Colon (tissue), 2 donors: ENCODE data around the gene TRPC4AP.

Experiments used
- FAIRE-seq: peaks from 2 replicates; lab custom pipeline; 2012; peaks lifted over from hg19 to GRCh38; lab: Jason Lieb, UNC
- donor health status: control.
- donor health status: control.

TRPC4AP gene

DNA sequence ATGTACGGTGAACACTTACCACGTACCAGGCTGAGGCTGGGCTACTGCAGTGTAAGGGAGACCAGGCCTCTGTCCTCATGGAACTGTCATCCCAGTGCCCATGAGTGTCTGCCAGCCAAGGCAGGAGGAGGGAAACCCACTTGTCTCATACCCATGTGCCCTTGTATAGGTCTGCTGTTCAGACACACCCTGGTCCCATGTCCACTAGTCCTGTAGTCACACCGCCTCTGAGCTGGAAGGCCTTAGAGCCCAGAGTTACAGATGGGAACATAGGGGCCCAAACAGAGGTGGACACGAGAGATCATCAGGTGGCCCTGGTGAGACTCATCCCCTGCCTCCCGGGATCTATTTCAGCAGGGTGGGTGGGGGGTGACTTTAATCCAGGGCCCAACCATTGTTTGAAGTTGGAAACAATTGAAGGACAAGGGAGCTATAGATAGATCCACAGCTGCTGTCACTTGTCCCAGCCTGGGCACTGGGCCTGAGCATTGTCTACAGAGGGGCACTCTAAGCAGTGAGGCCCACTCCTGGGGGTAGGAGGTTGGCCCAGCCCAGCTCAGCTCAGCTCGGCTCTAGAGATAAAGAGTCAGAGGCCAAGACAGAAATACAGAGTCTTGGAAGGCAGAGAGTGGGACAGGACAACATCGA lies 122.3 kb downstream of the TRPC4AP start:
- no peak for FAIRE-seq

- FAIRE-seq: no peak
Observed at GRCh38 chr20:34968042-34968775, 124.4 kb downstream of the TRPC4AP start.

DNA sequence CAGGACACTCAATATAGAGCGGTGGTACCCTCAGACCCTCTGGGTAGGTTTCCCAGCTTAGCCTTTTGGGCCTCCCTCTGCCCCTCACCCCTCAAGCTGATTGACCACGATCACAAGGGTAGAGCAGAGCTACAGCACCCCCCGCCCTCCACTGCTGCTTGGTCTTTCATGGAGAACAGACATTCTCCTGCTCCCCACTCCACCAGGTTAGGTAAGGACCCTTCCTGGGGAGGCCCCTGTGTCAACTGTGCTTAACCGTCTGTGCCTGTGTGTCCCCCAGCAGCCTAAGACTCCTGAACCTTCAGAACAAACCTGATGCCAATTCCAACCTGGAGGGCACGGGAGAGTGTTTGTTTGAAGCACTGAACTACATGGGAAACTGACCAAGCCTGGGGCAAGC lies 125.2 kb downstream of the TRPC4AP start:
- no peak for FAIRE-seq

DNA sequence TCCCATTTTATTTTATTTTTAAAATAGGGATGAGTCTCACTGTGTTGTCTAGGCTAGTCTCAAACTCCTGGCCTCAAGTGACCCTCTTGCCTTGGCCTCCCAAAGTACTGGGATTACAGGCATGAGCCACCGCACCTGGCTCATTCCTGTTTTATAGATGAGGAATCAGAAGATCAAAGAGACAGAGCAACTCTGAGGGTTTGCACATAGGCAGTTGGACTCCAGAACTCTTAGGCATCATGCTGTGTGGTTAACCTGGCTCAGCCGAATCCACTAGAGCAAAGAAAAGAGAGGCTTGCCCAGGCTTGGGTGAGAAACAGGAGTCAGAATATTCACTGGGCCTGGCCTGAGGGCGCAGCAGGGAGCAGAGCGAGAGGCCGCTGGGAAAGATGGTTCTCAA lies 127.6 kb downstream of the TRPC4AP start:
- no peak for FAIRE-seq

DNA sequence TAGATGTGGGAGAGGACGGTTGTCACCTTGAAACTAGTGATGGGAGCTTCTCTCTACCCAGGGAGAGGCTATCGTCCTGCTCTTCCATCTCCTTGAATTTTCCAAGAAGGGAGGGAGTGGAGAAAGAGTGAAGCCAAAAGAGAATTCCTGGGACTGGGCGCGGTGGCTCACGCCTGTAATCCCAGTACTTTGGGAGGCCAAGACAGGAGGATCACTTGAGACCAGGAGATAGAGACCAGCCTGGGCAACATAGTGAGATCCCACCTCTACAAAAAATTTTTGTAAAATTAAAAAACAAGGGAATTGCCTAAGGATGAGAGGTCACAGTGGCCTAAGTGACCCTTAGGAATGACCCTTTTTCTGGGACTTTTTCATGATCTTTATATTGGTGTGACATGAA lies 128.1 kb downstream of the TRPC4AP start:
- no peak for FAIRE-seq

DNA sequence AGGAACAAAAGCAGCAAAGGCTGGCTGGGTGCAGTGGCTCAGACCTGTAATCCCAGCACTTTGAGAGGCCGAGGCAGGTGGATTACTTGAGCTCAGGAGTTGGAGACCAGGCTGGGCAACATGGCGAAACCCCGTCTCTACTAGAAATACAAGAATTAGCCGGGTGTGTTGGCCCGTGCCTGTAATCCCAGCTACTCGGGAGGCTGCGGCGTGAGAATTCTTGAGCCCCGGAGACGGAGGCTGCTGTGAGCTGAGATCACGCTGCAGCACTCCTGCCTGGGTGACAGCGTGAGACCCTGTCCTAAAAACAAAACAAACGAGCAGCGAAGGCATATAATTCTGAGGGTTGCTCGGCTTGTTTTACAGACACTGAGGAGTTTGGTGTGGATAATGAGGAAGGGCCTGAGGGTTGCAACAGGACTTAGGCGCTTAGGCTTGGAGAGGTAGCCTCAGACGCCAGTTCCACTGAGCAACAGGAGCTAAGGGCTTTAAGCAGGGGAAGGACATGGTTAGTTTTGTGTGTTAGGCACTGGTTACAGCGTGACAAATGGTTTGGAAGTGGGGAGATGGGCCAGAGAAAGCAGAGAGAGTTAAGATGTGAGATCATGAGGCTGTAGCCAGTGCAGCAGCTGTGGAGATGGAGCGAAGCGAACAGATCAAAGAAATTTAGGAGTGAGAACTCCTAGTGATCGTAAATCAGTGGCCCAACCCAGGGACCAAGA lies 135.7 kb downstream of the TRPC4AP start:
- no peak for FAIRE-seq

DNA sequence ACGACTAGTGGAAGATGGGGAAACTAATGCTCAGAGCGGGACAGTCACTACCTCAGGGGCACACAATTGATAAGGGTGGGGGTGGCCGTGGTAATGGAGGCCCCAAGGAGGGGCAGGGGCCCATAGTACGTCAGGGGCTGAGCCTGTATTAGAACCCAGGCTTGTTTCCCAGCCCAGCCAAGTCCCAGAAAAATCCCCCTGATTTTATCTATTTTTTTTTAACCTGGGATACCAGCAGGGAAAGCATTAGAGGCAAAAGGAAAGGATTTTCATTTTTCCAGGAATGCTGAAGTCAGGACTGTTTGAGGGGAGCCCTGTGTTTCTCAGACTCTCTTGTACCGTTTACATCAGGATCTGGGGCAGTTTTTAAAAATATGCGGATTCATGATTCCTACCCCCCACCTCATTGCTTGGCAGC lies 136.6 kb downstream of the TRPC4AP start:
- FAIRE-seq: no peak

DNA sequence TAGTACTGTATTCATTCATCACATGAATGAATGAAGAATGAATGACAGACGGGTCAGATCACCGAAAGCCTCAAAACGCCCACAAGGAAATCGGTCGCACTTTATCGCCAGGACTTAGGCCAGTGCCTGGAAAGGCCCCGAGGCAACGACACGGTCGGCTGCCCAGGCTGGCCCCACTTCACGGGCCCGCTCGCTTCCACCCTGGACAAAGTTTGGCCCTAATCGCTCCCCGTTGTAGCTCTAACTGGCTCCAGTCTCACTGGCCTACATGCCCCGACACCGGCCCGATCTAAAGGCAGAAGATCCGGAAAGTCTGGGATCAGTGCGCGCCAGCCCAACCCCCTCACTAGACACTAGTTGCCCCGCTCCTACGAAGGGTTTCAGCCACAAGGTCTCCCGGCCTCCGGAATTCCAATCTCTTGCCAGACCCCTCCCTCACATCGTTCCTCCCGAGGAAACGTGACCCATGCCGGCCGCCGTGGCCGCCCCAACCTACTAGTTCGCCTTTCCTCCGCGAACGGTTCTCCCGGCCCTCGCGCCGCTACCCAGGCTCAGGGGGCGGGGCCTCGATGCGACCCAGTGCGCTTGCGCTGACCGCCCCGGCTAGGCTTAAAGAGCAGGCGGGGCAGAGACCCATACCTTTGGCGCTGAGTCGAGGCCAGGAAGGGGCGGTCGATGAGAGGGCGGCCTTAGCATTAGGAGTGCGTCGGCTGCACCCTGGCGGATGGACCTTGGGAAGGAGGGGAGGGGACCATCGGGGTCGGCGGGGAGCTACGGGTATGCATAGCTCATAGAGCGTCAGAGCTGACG lies 137.2 kb downstream of the TRPC4AP start, which contains the start of the genes GSS and MYH7B:
TSS of gene GSS (minus strand) at position 576 of the 810 bp plus-strand sequence. CDS start 3,954 bp downstream, outside the sequence.
TSS of gene MYH7B (plus strand) at position 638 of the 810 bp plus-strand sequence. CDS start 22,138 bp downstream, outside the sequence.
- no peak for FAIRE-seq

- no peak for FAIRE-seq
Observed at GRCh38 chr20:34954904-34955230, 137.7 kb downstream of the TRPC4AP start.

DNA sequence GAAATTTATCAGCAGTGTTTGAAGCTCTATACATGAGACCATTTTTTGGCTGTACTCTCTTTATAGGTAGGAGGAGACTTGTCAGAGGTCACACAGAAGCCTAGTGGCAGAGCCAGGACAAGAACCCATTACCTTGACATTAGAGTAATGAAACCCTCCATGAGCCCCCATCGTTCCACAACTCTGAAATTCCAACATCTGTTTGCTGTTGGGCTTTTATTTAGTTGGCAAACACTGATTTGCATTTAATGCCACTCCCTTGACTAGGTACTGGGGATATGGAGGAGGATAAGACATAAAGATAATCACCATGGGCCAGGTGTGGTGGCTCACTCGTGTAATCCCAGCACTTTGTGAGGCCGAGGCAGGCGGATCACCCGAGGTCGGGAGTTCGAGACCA lies 138.6 kb downstream of the TRPC4AP start:
- FAIRE-seq: no peak

DNA sequence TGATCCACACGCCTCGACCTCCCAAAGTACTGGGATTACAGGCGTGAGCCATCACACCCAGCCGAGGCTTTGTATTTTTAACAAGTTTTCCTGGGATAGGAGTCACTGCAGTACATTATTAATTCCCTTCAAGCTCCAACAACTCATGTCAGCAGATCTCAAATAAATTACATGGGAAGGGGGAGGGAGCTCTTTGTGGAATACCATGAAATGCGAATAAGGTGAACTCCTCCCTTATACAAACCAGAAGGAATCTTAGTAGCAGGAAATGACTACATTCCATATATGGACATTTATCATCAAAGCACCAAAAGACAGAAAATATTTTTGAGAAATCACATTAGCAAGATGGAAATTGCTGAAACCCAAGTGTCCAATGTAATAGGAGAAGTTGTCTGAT lies 139.9 kb downstream of the TRPC4AP start:
- no peak for FAIRE-seq
